Astrocyte (in vitro differentiated cells and primary cell): ENCODE measurements around the gene IGFBP5.

ENCODE experiments used
- CTCF ChIP-seq: IDR thresholded peaks from 2 replicates; pipeline ENCODE4 v1.5.1; 2011; ENCODE audit warnings: low read depth, mild to moderate bottlenecking, inconsistent platforms, low read length, moderate library complexity; ENCODE audit not compliant: insufficient read depth
- EZH2 ChIP-seq: IDR thresholded peaks from 2 replicates; pipeline ENCODE4 v1.6.1; 2012; ENCODE audit warnings: mild to moderate bottlenecking, low read length, inconsistent platforms; ENCODE audit not compliant: insufficient read depth

- TF ChIP-seq CTCF, result no peak
- no peak for TF ChIP-seq EZH2
These were observed 65.6 kb downstream of the IGFBP5 start for GRCh38 chr2:216629784-216630183.
